B cell (primary cell): ENCODE results near the gene HAGHL. TPM values are rescaled to one million over a fixed set of nuclear protein-coding genes. Genes with fewer than 3 reads are reported as not detected.

Source experiments
- ATAC-seq: fragments of 200-7000 bp; cut with Tn5 transposase; one replicate; pipeline ENCODE4 v1.10.0; 2021; ENCODE audit warnings: low read depth, mild to moderate bottlenecking, moderate number of reproducible peaks, moderate library complexity
- CTCF ChIA-PET: fragments of 350-600 bp; sonication (Branson Sonifier 250); formaldehyde crosslinking; loops from one replicate; lab custom pipeline; 2021; ENCODE audit warnings: antibody characterized with exemption, inconsistent platforms; lab: Charles Lee
- POLR2A ChIA-PET: fragments of 350-600 bp; sonication (Branson Sonifier 250); formaldehyde crosslinking; loops from one replicate; lab custom pipeline; 2021; ENCODE audit warnings: antibody characterized with exemption; lab: Charles Lee
- DNase-seq: peaks from one replicate; pipeline ENCODE4 v3.0.0; 2013
- H2AFZ ChIP-seq: 2 replicates; pipeline ENCODE4 v1.6.1; 2012; ENCODE audit warnings: mild to moderate bottlenecking, low read depth, low read length; ENCODE audit not compliant: insufficient read depth, poor library complexity, severe bottlenecking
- H3K27ac ChIP-seq, 2 donors: 1 replicate in 1 of 2; 2 replicates in 1 of 2; pipeline ENCODE4 v1.5.1; 2012 to 2013; ENCODE audit warnings: low read length in 2 of 2, mild to moderate bottlenecking in 2 of 2, moderate library complexity in 1 of 2
- H3K27me3 ChIP-seq, 4 experiments: fragments of 200-600 bp in 1 of 4; sonication (generic) in 1 of 4; replicated peaks in 1 of 4; 1 replicate in 2 of 4; 2 replicates in 2 of 4; pipeline versions ENCODE4 v1.6.1 to v1.7.0; 2013 to 2016; ENCODE audit warnings: low read length in 3 of 4, mild to moderate bottlenecking in 2 of 4, mixed read lengths in 1 of 4, moderate library complexity in 1 of 4; ENCODE audit not compliant: insufficient read depth in 4 of 4, control insufficient read depth in 3 of 4; ENCODE audit errors: control extremely low read depth in 1 of 4
- H3K36me3 ChIP-seq, 2 experiments: replicated peaks in 1 of 2; 1 replicate in 1 of 2; 2 replicates in 1 of 2; pipeline versions ENCODE4 v1.6.1 to v1.7.1; 2013; ENCODE audit warnings: low read length in 1 of 2; ENCODE audit not compliant: insufficient read depth in 2 of 2, control insufficient read depth in 1 of 2; ENCODE audit errors: control extremely low read depth in 1 of 2, extremely low read depth in 1 of 2
- H3K4me1 ChIP-seq, 2 donors: fragments of 200-600 bp in 1 of 2; sonication (generic) in 1 of 2; 1 replicate in 1 of 2; 2 replicates in 1 of 2; pipeline versions ENCODE4 v1.5.1 to v1.6.1; 2013 to 2017; ENCODE audit warnings: low read length in 2 of 2; ENCODE audit not compliant: control insufficient read depth in 2 of 2, insufficient read depth in 2 of 2
- H3K4me2 ChIP-seq: replicated peaks from 2 replicates; pipeline ENCODE3; 2012; ENCODE audit warnings: mild to moderate bottlenecking, low read depth, low read length; ENCODE audit not compliant: poor library complexity, severe bottlenecking
- H3K4me3 ChIP-seq, 5 experiments: fragments of 200-600 bp in 1 of 5; sonication (generic) in 1 of 5; 1 replicate in 3 of 5; 2 replicates in 2 of 5; pipeline versions ENCODE4 v1.5.1 to v1.7.0; 2011 to 2016; ENCODE audit warnings: low read length in 4 of 5, mild to moderate bottlenecking in 4 of 5, low read depth in 2 of 5, control low read depth in 1 of 5, moderate library complexity in 1 of 5; ENCODE audit not compliant: insufficient read depth in 1 of 5; ENCODE audit errors: control extremely low read depth in 1 of 5, extremely low read depth in 1 of 5
- H3K79me2 ChIP-seq: fragments of 200-600 bp; sonication (generic); one replicate; pipeline ENCODE4 v1.6.0; 2016; ENCODE audit warnings: low read length; ENCODE audit not compliant: control insufficient read depth, insufficient read depth
- H3K9ac ChIP-seq: fragments of 200-600 bp; sonication (generic); 2 replicates; pipeline ENCODE4 v1.6.1; 2017; ENCODE audit warnings: mild to moderate bottlenecking, low read length, moderate library complexity
- H3K9me3 ChIP-seq, 3 donors: one replicate each; pipeline versions ENCODE4 v1.6.1 to v1.7.1; 2013; ENCODE audit warnings: low read length in 2 of 3; ENCODE audit not compliant: control insufficient read depth in 2 of 3, insufficient read depth in 1 of 3; ENCODE audit errors: control extremely low read depth in 1 of 3
- H4K20me1 ChIP-seq: 2 replicates; pipeline ENCODE4 v1.6.0; 2012; ENCODE audit warnings: mild to moderate bottlenecking, low read length; ENCODE audit not compliant: insufficient read depth, control insufficient read depth, poor library complexity, severe bottlenecking
- H3K27ac Mint-ChIP-seq: one replicate; pipeline ENCODE4 v1.8.0; 2021; ENCODE audit warnings: mixed read lengths
- H3K27me3 Mint-ChIP-seq: one replicate; pipeline ENCODE4 v1.8.0; 2021; ENCODE audit warnings: mixed read lengths
- H3K4me1 Mint-ChIP-seq: one replicate; pipeline ENCODE4 v1.8.0; 2021; ENCODE audit warnings: mixed read lengths
- H3K4me3 Mint-ChIP-seq: one replicate; pipeline ENCODE4 v1.8.0; 2021; ENCODE audit warnings: mixed read lengths
- H3K9me3 Mint-ChIP-seq: one replicate; pipeline ENCODE4 v1.8.0; 2022; ENCODE audit warnings: mixed read lengths; ENCODE audit not compliant: insufficient read depth
- CTCF ChIP-seq: fragments of 200-600 bp; IDR thresholded peaks from one replicate; pipeline ENCODE4 v1.8.0; 2022; ENCODE audit warnings: antibody characterized with exemption, mild to moderate bottlenecking
- EZH2 ChIP-seq: IDR thresholded peaks from 2 replicates; pipeline ENCODE4 v1.6.1; 2012; ENCODE audit warnings: borderline replicate concordance, low read depth, mild to moderate bottlenecking, moderate library complexity, low read length; ENCODE audit not compliant: insufficient read depth, poor library complexity, severe bottlenecking
- WGBS: methylation state at CpG from one replicate; pipeline ENCODE4 v1.1.5; 2013; ENCODE audit warnings: missing lambda C conversion rate; ENCODE audit not compliant: insufficient coverage; 5-methylcytosine and 5-hydroxymethylcytosine counted together
- intact Hi-C: fragments of 100-400 bp; cut with micrococcal nuclease; formaldehyde crosslinking; loops from one replicate; pipeline ENCODE4 v1.10.0; 2022
- polyA plus RNA-seq: library from polyadenylated mRNA; depleted of rRNA; stranded (reverse); fragments of >200 nt; gene quantifications from 2 replicates; pipeline ENCODE4 v1.2.3, GENCODE V29; 2012
- total RNA-seq, 2 donors: library from RNA; stranded (reverse); fragments of 120-200 nt in 1 of 2; gene quantifications; 1 replicate in 1 of 2; 2 replicates in 1 of 2; pipeline versions ENCODE4 v1.2.3 to v1.2.4, GENCODE V29; 2013 to 2022

Gene HAGHL
- total and polyA plus RNA-seq, 2 donors (not counting 1 experiment from before 2014, with no cell fraction given), result 32.3 to 87.1 TPM

DNA sequence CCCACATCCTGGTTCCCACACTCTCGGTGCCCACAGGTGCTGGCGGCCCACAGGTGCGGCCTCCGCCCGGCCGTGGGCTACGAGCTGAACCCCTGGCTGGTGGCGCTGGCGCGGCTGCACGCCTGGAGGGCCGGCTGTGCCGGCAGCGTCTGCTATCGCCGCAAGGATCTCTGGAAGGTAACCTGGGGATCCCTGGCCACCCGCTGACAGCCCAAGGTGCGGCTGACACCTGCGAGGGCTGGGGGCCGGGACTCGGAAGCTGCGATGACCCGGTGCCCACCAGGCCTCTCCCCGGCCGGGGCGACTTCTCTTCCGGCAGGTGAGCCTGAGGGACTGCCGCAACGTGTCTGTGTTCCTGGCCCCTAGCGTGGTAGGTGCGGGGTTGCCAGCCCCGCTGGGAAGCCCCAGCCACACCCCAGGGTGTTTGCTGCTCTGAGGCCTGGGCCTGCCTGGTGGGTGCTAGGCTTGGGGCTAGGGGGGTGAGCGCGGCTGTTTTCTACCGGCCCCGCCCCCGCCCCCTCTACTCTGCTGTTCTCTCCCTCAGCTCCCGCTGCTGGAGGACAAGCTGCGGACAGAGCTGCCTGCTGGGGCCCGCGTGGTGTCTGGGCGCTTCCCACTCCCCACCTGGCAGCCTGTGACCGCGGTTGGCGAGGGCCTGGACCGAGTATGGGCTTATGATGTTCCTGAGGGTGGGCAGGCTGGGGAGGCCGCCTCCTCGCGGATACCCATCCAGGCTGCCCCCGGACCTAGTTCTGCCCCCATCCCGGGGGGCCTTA, 5.0 kb upstream of the HAGHL start:
- ChIA-PET CTCF (interaction anchor here (1.0 to 3.8 kb wide), 6 partner anchors 8 to 690 kb away, joined by 3 to 26 read pairs (median 6); partner anchors contain the start of gene CIAO3), POLR2A (interaction anchor here (1.0 to 1.9 kb wide), 2 partner anchors 14 to 32 kb away, joined by 4 to 5 read pairs; partner anchors contain the start of gene WDR24)
- peak overlapping the region in 1 of 2 donors; percentile 86 for H3K27ac ChIP-seq
- peak overlapping the region; percentile 50 for H3K27ac Mint-ChIP-seq
- no peaks in the 10 kb centered on the region for H3K9me3 Mint-ChIP-seq
- H3K27me3 Mint-ChIP-seq, result no peaks in the 10 kb centered on the region
- no peak for TF ChIP-seq EZH2
- TF ChIP-seq CTCF, result no peak
- peak overlapping the region in 3 of 5 experiments; percentile 73 to 76 (median 74) for H3K4me3 ChIP-seq
- intact Hi-C loops, result loop anchor here (5.0 kb wide), 1 partner anchor 40 kb away; the partner anchor contains the start of genes JMJD8 and STUB1
- peak overlapping the region; percentile 68 for H3K4me3 Mint-ChIP-seq
- H3K36me3 ChIP-seq, result no peaks in the 10 kb centered on the region
- H3K27me3 ChIP-seq, result no peaks in the 10 kb centered on the region
- no peaks in the 10 kb centered on the region for H3K79me2 ChIP-seq
- H2AFZ ChIP-seq, result peak overlapping the region; percentile 77
- H3K9me3 ChIP-seq, result peaks cover 0 to 3% (median 0%) of the 10 kb centered on the region in 3 donors
- peaks cover 22 to 39% of the 10 kb centered on the region in 2 donors for H3K4me1 ChIP-seq
- no peak for ATAC-seq
- H3K9ac ChIP-seq, result peak overlapping the region; percentile 77
- H3K4me2 ChIP-seq, result peak overlapping the region; percentile 98
- H3K4me1 Mint-ChIP-seq, result peaks cover 26% of the 10 kb centered on the region
- WGBS, result 73% methylated on average over 44 of the region's 51 CpGs
- peaks cover 23% of the 10 kb centered on the region for H4K20me1 ChIP-seq
- DNase-seq, result no peak
